Metanephros (tissue), 2 donors: ENCODE results near the gene UBR3. TPM values are rescaled to one million over a fixed set of nuclear protein-coding genes. Genes with fewer than 3 reads are reported as not detected.

Experiments used
- small RNA-seq: library from RNA; depleted of rRNA; stranded (forward); fragments of <200 nt; gene quantifications from one replicate; pipeline ENCODE3, GENCODE V24; 2014; ENCODE audit warnings: low replicate concordance
- total RNA-seq: library from RNA; depleted of rRNA; stranded (reverse); fragments of >200 nt; gene quantifications from one replicate; pipeline ENCODE4 v1.2.3, GENCODE V29; 2014

UBR3 gene
- total RNA-seq: 70.8 TPM

GRCh38 chr2:169827272-169828140 lies at the start of gene UBR3:
Gene UBR3, plus strand, starts transcription at chr2:169827454. Its CDS starts 54 bp downstream, at chr2:169827508.

GRCh38 chr2:169798718-169799592 lies 28.3 kb upstream of the UBR3 start, which contains the start of gene SSB:
Gene SSB, plus strand, starts transcription at chr2:169798871. Its CDS starts 2,090 bp downstream, at chr2:169800961.

GRCh38 chr2:169824373-169825333 lies 2.6 kb upstream of the UBR3 start, which contains the start of gene METTL5:
Gene METTL5, minus strand, starts transcription at chr2:169824905. Its CDS starts 308 bp downstream, at chr2:169824597.

Small RNAs within 50 kb of the gene (small RNA-seq; reads per million reads assigned to genes)
- not detected for gene RNU6-1006P

Other genes starting within 250 kb of the UBR3 start
- 44.0 TPM for gene PPIG, start 243.1 kb upstream of the UBR3 start, total RNA-seq
- 0.23 TPM for gene CFAP210, start 133.0 kb upstream of the UBR3 start, total RNA-seq
- gene PHOSPHO2, start 133.0 kb upstream of the UBR3 start, total RNA-seq: 10.0 TPM
- gene KLHL23, start 93.6 kb upstream of the UBR3 start, total RNA-seq: 20.2 TPM
- gene SSB, start 28.6 kb upstream of the UBR3 start, total RNA-seq: 64.9 TPM
- gene METTL5, start 2.5 kb upstream of the UBR3 start, total RNA-seq: 19.9 TPM